H1 (cell line): ENCODE measurements around the gene GALE. TPM values are rescaled to one million over a fixed set of nuclear protein-coding genes. Genes with fewer than 3 reads are reported as not detected.

Source experiments
- CTCF ChIA-PET: fragments of 300-600 bp; sonication (Branson Sonifier 250); formaldehyde crosslinking; loops from one replicate; lab custom pipeline; 2021; ENCODE audit not compliant: partially characterized antibody; lab: Charles Lee
- POLR2A ChIA-PET: fragments of 300-600 bp; sonication (Branson Sonifier 250); formaldehyde crosslinking; loops from one replicate; lab custom pipeline; 2021; ENCODE audit warnings: inconsistent platforms; ENCODE audit not compliant: partially characterized antibody; lab: Charles Lee
- DNase-seq, 2 experiments: peaks; one replicate each; pipeline versions ENCODE4 v3.0.0 to v3.0.0-alpha.2; 2010 to 2022; ENCODE audit warnings: low spot score in 2 of 2, low read depth in 1 of 2, mixed read lengths in 1 of 2
- FAIRE-seq: peaks from 2 replicates; lab custom pipeline; 2011; peaks lifted over from hg19 to GRCh38; lab: Jason Lieb, UNC
- H2AFZ ChIP-seq: 2 replicates; pipeline ENCODE4 v1.8.1; 2012; ENCODE audit warnings: low read length, inconsistent platforms
- H2AK5ac ChIP-seq: 2 replicates; pipeline ENCODE4 v1.6.1; 2013; ENCODE audit warnings: low read depth, low read length
- H2BK120ac ChIP-seq: replicated peaks from 2 replicates; pipeline ENCODE3; 2013; ENCODE audit warnings: low read depth, low read length, inconsistent platforms
- H2BK12ac ChIP-seq: 2 replicates; pipeline ENCODE4 v1.6.1; 2013; ENCODE audit warnings: low read depth, low read length
- H2BK15ac ChIP-seq: 2 replicates; pipeline ENCODE4 v1.6.1; 2013; ENCODE audit warnings: low read length
- H2BK20ac ChIP-seq: 2 replicates; pipeline ENCODE4 v1.6.1; 2013; ENCODE audit warnings: low read length
- H2BK5ac ChIP-seq: 2 replicates; pipeline ENCODE4 v1.6.1; 2013; ENCODE audit warnings: low read depth, low read length
- H3K14ac ChIP-seq: 2 replicates; pipeline ENCODE4 v1.6.1; 2013; ENCODE audit warnings: inconsistent platforms; ENCODE audit not compliant: insufficient read length
- H3K18ac ChIP-seq: 2 replicates; pipeline ENCODE4 v1.6.1; 2013; ENCODE audit warnings: low read length; ENCODE audit errors: extremely low read depth
- H3K23ac ChIP-seq: 2 replicates; pipeline ENCODE4 v1.6.1; 2013; ENCODE audit warnings: inconsistent platforms; ENCODE audit not compliant: insufficient read length
- H3K23me2 ChIP-seq: 2 replicates; pipeline ENCODE4 v1.6.1; 2013; ENCODE audit warnings: low read depth, low read length
- H3K27ac ChIP-seq: 2 replicates; pipeline ENCODE4 v1.6.1; 2011; ENCODE audit warnings: low read depth, low read length, inconsistent platforms
- H3K27me3 ChIP-seq, 4 experiments: replicated peaks in 1 of 4; 1 replicate in 1 of 4; 2 replicates in 3 of 4; pipeline versions ENCODE4 v1.6.1 to v1.8.1; 2011 to 2013; ENCODE audit warnings: low read length in 3 of 4, mild to moderate bottlenecking in 3 of 4, inconsistent platforms in 2 of 4, mixed read lengths in 2 of 4, moderate library complexity in 1 of 4; ENCODE audit not compliant: control insufficient read depth in 3 of 4, insufficient read depth in 3 of 4; ENCODE audit errors: extremely low read depth in 1 of 4
- H3K36me3 ChIP-seq, 4 experiments: 2 replicates each; pipeline versions ENCODE4 v1.6.1 to v1.8.1; 2011 to 2013; ENCODE audit warnings: mild to moderate bottlenecking in 4 of 4, low read length in 3 of 4, moderate library complexity in 2 of 4, control low read depth in 1 of 4, inconsistent platforms in 1 of 4; ENCODE audit not compliant: insufficient read depth in 4 of 4, control insufficient read depth in 2 of 4
- H3K4ac ChIP-seq: replicated peaks from 2 replicates; pipeline ENCODE3; 2013; ENCODE audit warnings: low read length, low read depth, mixed read lengths, inconsistent platforms; ENCODE audit not compliant: insufficient read length
- H3K4me1 ChIP-seq, 4 experiments: replicated peaks in 1 of 4; 1 replicate in 1 of 4; 2 replicates in 3 of 4; pipeline versions ENCODE4 v1.6.1 to v1.8.1; 2011 to 2013; ENCODE audit warnings: low read length in 3 of 4, inconsistent platforms in 2 of 4, mixed read lengths in 1 of 4; ENCODE audit not compliant: insufficient read depth in 4 of 4, control insufficient read depth in 3 of 4
- H3K4me2 ChIP-seq, 2 experiments: 2 replicates each; pipeline versions ENCODE4 v1.6.1 to v1.8.1; 2011 to 2013; ENCODE audit warnings: low read depth in 2 of 2, low read length in 2 of 2, control low read depth in 1 of 2, inconsistent platforms in 1 of 2, mild to moderate bottlenecking in 1 of 2; ENCODE audit not compliant: insufficient read depth in 1 of 2
- H3K4me3 ChIP-seq, 4 experiments: fragments of 200-600, 300-600 bp in 1 of 4; sonication (generic), shearing (Covaris generic), sonication (Bioruptor Twin) in 1 of 4; 2 replicates each; pipeline versions ENCODE4 v1.5.1 to v1.8.1; 2011 to 2016; ENCODE audit warnings: low read length in 4 of 4, low read depth in 3 of 4, control low read depth in 2 of 4, inconsistent platforms in 2 of 4, mild to moderate bottlenecking in 2 of 4, mixed read lengths in 1 of 4, moderate library complexity in 1 of 4; ENCODE audit not compliant: insufficient read depth in 2 of 4; ENCODE audit errors: extremely low read depth in 1 of 4
- H3K56ac ChIP-seq: replicated peaks from 2 replicates; pipeline ENCODE3; 2013; ENCODE audit warnings: low read depth, mild to moderate bottlenecking, mixed read lengths, low read length, inconsistent platforms; ENCODE audit not compliant: insufficient read length
- H3K79me1 ChIP-seq: 2 replicates; pipeline ENCODE4 v1.6.1; 2013; ENCODE audit warnings: low read depth, low read length, control low read depth
- H3K79me2 ChIP-seq, 2 experiments: 2 replicates each; pipeline versions ENCODE4 v1.6.1 to v1.8.1; 2012 to 2013; ENCODE audit warnings: low read length in 2 of 2, mild to moderate bottlenecking in 2 of 2, inconsistent platforms in 1 of 2; ENCODE audit not compliant: insufficient read depth in 2 of 2, control insufficient read depth in 1 of 2
- H3K9ac ChIP-seq, 4 experiments: replicated peaks in 1 of 4; 1 replicate in 1 of 4; 2 replicates in 3 of 4; pipeline versions ENCODE4 v1.6.1 to v1.8.1; 2011 to 2013; ENCODE audit warnings: low read depth in 3 of 4, low read length in 3 of 4, control low read depth in 2 of 4, mild to moderate bottlenecking in 2 of 4, moderate library complexity in 2 of 4, inconsistent platforms in 1 of 4; ENCODE audit errors: extremely low read depth in 1 of 4
- H3K9me3 ChIP-seq, 2 experiments: 2 replicates each; pipeline versions ENCODE4 v1.6.1 to v1.8.1; 2012 to 2013; ENCODE audit warnings: mild to moderate bottlenecking in 2 of 2, moderate library complexity in 2 of 2, control low read depth in 1 of 2, inconsistent platforms in 1 of 2, low read depth in 1 of 2, low read length in 1 of 2, mixed read lengths in 1 of 2; ENCODE audit not compliant: insufficient read depth in 2 of 2
- H4K20me1 ChIP-seq, 2 experiments: replicated peaks in 1 of 2; 2 replicates each; pipeline versions ENCODE3 to v1.8.1; 2011 to 2013; ENCODE audit warnings: inconsistent platforms in 2 of 2, low read length in 2 of 2, mild to moderate bottlenecking in 1 of 2; ENCODE audit not compliant: insufficient read depth in 2 of 2, control insufficient read depth in 1 of 2
- H4K5ac ChIP-seq: 2 replicates; pipeline ENCODE4 v1.6.1; 2013; ENCODE audit warnings: low read length, low read depth, mixed read lengths, inconsistent platforms; ENCODE audit not compliant: insufficient read length
- H4K8ac ChIP-seq: 2 replicates; pipeline ENCODE4 v1.8.0; 2013; ENCODE audit warnings: mild to moderate bottlenecking, moderate library complexity, low read length, inconsistent platforms; ENCODE audit not compliant: insufficient read depth; ENCODE audit errors: extremely low read depth
- H4K91ac ChIP-seq: replicated peaks from 2 replicates; pipeline ENCODE3; 2013; ENCODE audit warnings: low read length, mixed read lengths, inconsistent platforms; ENCODE audit not compliant: insufficient read length
- ASH2L ChIP-seq: fragments of 200-600, 300-600 bp; sonication (generic); IDR thresholded peaks from one replicate; pipeline ENCODE4 v1.7.1; 2017; ENCODE audit warnings: low read length
- BACH1 ChIP-seq: IDR thresholded peaks from 2 replicates; pipeline ENCODE4 v1.6.1; 2012; ENCODE audit warnings: low read length, improper control_type of control experiment
- BCL11A ChIP-seq, 2 experiments: IDR thresholded peaks; one replicate each; pipeline ENCODE4 v1.6.1; 2011; ENCODE audit warnings: low read depth in 2 of 2, low read length in 2 of 2, mild to moderate bottlenecking in 2 of 2
- JUN ChIP-seq: IDR thresholded peaks from 2 replicates; pipeline ENCODE4 v1.6.1; 2011; ENCODE audit warnings: low read depth, mild to moderate bottlenecking, improper control_type of control experiment, low read length
- RBBP5 ChIP-seq: IDR thresholded peaks from 2 replicates; pipeline ENCODE4 v1.7.1; 2012; ENCODE audit warnings: low read depth, mild to moderate bottlenecking, inconsistent platforms, low read length, moderate library complexity, borderline replicate concordance
- RXRA ChIP-seq: IDR thresholded peaks from 2 replicates; pipeline ENCODE4 v1.6.1; 2011; ENCODE audit warnings: low read depth, mild to moderate bottlenecking, low read length, moderate library complexity; ENCODE audit not compliant: insufficient read depth
- SAP30 ChIP-seq: fragments of 300-600 bp; sonication (generic); IDR thresholded peaks from 2 replicates; pipeline ENCODE4 v1.7.1; 2012; ENCODE audit warnings: low read length, moderate library complexity, mild to moderate bottlenecking, inconsistent platforms; ENCODE audit not compliant: insufficient read depth, insufficient replicate concordance
- SP4 ChIP-seq: IDR thresholded peaks from 2 replicates; pipeline ENCODE4 v1.6.1; 2012; ENCODE audit warnings: low read length, inconsistent platforms
- WGBS, 2 experiments: shearing (Covaris generic) in 1 of 2; methylation state at CpG; one replicate each; pipeline versions ENCODE4 v1.1.6 to v1.1.7; 2013 to 2015; ENCODE audit warnings: low lambda C conversion rate in 2 of 2, mixed read lengths in 2 of 2, inconsistent platforms in 1 of 2, low coverage in 1 of 2, missing lambda C conversion rate in 1 of 2; ENCODE audit not compliant: insufficient replicate concordance in 2 of 2, insufficient coverage in 1 of 2, insufficient read length in 1 of 2; ENCODE audit errors: extremely low coverage in 1 of 2, missing lambda C conversion rate in 1 of 2; 5-methylcytosine and 5-hydroxymethylcytosine counted together
- polyA plus RNA-seq, 7 experiments: library from polyadenylated mRNA; depleted of rRNA in 3 of 7; stranded (reverse) in 5 of 7; unstranded in 2 of 7; fragments of >200 nt in 5 of 7; fragments of 200-250 nt in 2 of 7; gene quantifications; 1 replicate in 5 of 7; 2 replicates in 1 of 7; 4 replicates in 1 of 7; pipeline versions ENCODE4 v1.2.1 to v1.2.3, GENCODE V29; 2011 to 2013; ENCODE audit warnings: missing spikeins in 2 of 7, mixed read lengths in 2 of 7
- total RNA-seq: library from RNA; stranded (reverse); fragmentation: NEBNext Ultra II Directional; extraction: Animal tissue kit (Norgen Biotek cat#: 25700); gene quantifications from 2 replicates; pipeline ENCODE4 v1.2.1, GENCODE V29; 2021

GALE gene
- total and polyA plus RNA-seq, 2 of the 8 experiments (the other 6 are each of a cell fraction or from before 2014, with no cell fraction given): 26.0 to 33.9 TPM

- H3K27ac ChIP-seq: no peak overlapping the region
- H3K9ac ChIP-seq: no peak overlapping the region
- H3K36me3 ChIP-seq: peaks cover 47 to 89% (median 79%) of the 10 kb centered on the region in 4 experiments
- TF ChIP-seq RBBP5 (no peak), BCL11A (IDR thresholded peaks at IDR 0.05; ENCODE audit: low read depth in 2 of 2, low read length in 2 of 2) (no peak), SP4 (no peak), BACH1 (no peak), SAP30 (no peak), ASH2L (no peak), RXRA (no peak), JUN (no peak)
Observed at GRCh38 chr1:23756676-23757075, 43.9 kb downstream of the GALE start.

More at GRCh38 chr1:23756676-23757075, 43.9 kb downstream of the GALE start:
- no peak overlapping the region for H3K18ac ChIP-seq
- ChIA-PET CTCF (interaction anchor here (1.0 kb wide), 1 partner anchor 92 kb away, joined by 3 read pairs; no protein-coding TSS in a partner anchor), POLR2A (interaction anchor here (1.1 to 1.5 kb wide), 3 partner anchors 13 to 58 kb away, joined by 3 to 5 read pairs (median 4); partner anchors contain the start of genes ELOA and PITHD1)
- peaks cover 6% of the 10 kb centered on the region; the same call in 1 of the 2 replicates for H3K79me1 ChIP-seq
- H2BK12ac ChIP-seq: no peak overlapping the region
- H2BK20ac ChIP-seq: no peak overlapping the region
- FAIRE-seq (no peak), DNase-seq (no peak)
- H4K91ac ChIP-seq: no peak overlapping the region
- H4K8ac ChIP-seq: no peak overlapping the region
- no peak overlapping the region for H3K23ac ChIP-seq
- no peak overlapping the region for H2BK120ac ChIP-seq
- H3K4me3 ChIP-seq: no peak overlapping the region
- H2BK5ac ChIP-seq: no peak overlapping the region
- 94% methylated on average over 3 of the region's 3 CpGs; no CpG with 5 or more reads in 1 of the 2 experiments for WGBS, 2 experiments
- H3K14ac ChIP-seq: no peak overlapping the region
- no peak overlapping the region for H3K4me2 ChIP-seq
- no peak overlapping the region for H3K4ac ChIP-seq
- H3K56ac ChIP-seq: no peak overlapping the region
- H3K4me1 ChIP-seq: no peaks in the 10 kb centered on the region
- no peaks in the 10 kb centered on the region; a peak in 1 of 4 replicates for H3K79me2 ChIP-seq
- no peak overlapping the region for H2BK15ac ChIP-seq
- no peaks in the 10 kb centered on the region for H3K27me3 ChIP-seq
- peaks cover 10 to 23% of the 10 kb centered on the region in 2 experiments for H4K20me1 ChIP-seq
- no peaks in the 10 kb centered on the region for H3K23me2 ChIP-seq
- H3K9me3 ChIP-seq: no peaks in the 10 kb centered on the region
- H2AK5ac ChIP-seq: no peak overlapping the region
- no peak overlapping the region for H2AFZ ChIP-seq
- no peak overlapping the region for H4K5ac ChIP-seq
